ENCODE data around the gene NUDT1. TPM values are rescaled to one million over a fixed set of nuclear protein-coding genes. Genes with fewer than 3 reads are reported as not detected.

NUDT1 gene
- total RNA-seq, 1 donor from 2014 or later: 10.2 TPM

DNA sequence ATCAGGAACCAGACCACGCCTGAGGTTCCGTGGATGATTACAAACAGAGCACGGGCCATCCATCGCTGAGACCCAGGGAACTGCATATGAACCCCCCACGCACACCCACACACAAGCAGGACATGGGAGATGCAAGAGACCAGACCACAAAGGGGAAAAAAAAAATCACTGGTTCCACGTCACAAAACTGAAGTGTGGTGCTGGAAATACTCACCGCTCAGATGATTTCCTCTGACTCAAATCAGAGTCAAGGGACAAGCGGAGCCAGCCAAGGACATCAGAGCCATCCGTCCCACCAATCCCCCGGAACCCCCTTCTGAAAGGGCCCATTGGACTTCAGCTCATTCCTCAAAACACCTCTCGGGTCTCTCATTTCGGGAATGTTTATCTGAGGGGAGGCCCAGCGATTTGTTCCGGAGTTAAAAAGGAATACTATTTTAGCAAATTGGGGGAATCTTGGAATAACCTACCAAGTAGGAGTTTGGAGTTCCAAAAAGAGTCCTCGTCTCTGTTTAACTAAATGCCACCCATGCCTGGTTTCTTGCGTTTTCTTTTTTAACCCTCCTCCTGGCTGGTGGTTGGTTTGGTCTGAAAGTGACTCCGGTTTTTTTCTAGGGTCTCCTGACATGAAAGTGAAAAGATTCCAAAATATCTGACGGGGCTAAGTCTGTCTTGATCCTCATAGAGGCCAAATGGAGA is 57.3 kb downstream of the NUDT1 start:
- DNase-seq: peak; percentile 77
- no peaks in the 10 kb centered on the region for H3K9me3 ChIP-seq
- no peak overlapping the region for H3K4me3 ChIP-seq
- ATAC-seq: peak; percentile 76 to 81
- H3K27me3 ChIP-seq (ENCODE audit: low read depth): no peaks in the 10 kb centered on the region
- H3K27ac ChIP-seq: peak overlapping the region; percentile 58
- intact Hi-C loops (cut with DNase I): no loop called here
- TF ChIP-seq, protein P1, sequence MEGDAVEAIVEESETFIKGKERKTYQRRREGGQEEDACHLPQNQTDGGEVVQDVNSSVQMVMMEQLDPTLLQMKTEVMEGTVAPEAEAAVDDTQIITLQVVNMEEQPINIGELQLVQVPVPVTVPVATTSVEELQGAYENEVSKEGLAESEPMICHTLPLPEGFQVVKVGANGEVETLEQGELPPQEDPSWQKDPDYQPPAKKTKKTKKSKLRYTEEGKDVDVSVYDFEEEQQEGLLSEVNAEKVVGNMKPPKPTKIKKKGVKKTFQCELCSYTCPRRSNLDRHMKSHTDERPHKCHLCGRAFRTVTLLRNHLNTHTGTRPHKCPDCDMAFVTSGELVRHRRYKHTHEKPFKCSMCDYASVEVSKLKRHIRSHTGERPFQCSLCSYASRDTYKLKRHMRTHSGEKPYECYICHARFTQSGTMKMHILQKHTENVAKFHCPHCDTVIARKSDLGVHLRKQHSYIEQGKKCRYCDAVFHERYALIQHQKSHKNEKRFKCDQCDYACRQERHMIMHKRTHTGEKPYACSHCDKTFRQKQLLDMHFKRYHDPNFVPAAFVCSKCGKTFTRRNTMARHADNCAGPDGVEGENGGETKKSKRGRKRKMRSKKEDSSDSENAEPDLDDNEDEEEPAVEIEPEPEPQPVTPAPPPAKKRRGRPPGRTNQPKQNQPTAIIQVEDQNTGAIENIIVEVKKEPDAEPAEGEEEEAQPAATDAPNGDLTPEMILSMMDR (IDR thresholded peaks at IDR 0.05): no peak
- H3K4me1 ChIP-seq: peaks cover 32% of the 10 kb centered on the region
- no peaks in the 10 kb centered on the region for H3K36me3 ChIP-seq

DNA sequence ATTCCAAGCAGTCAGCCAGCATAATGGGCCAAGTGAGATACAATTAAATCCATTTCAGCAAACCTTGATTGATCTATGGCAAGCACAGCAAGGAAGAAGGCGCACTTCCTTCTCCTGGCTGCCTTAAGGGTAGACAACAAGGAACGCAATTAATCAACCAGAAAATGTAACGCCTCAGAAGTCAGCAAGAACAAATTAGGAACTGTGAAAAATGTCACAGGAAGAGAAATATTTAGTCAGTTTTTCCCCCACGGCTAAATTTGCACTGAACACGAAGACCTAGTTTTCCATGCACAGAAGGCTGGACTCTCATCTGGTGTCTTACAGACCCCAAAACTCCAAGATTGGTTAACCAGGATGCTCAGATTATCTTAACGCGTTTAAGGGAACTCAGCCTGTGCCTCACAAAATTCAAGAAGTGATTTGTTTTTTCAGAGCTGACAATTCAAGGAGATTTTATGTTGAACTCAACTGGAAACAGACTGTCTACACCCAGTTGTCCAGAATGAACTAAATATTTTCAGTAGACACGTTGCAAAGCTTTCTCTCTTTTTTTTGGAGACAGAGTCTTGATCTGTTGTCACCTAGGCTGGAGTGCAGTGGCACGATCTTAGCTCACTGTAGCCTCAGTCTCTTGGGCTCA is 58.0 kb downstream of the NUDT1 start:
- ATAC-seq: peak; percentile 50 to 67
- TF ChIP-seq, protein P1 (IDR thresholded peaks at IDR 0.05): no peak
- no peaks in the 10 kb centered on the region for H3K27me3 ChIP-seq (ENCODE audit: low read depth)
- no peak for DNase-seq
- no peak overlapping the region for H3K4me3 ChIP-seq
- H3K9me3 ChIP-seq: no peaks in the 10 kb centered on the region
- peak overlapping the region; percentile 58 for H3K27ac ChIP-seq
- intact Hi-C loops (cut with DNase I): no loop called here
- H3K4me1 ChIP-seq: peaks cover 39% of the 10 kb centered on the region
- no peaks in the 10 kb centered on the region for H3K36me3 ChIP-seq

Small RNA genes within 50 kb of the gene (microRNA-seq; reads per million reads assigned to microRNA genes)
- gene MIR6836 (ENCODE audit: borderline number of aligned reads): not detected

Other genes starting within 250 kb of the NUDT1 start
- gene MAD1L1, start 9.3 kb upstream of the NUDT1 start, total RNA-seq: 44.5 TPM
- gene MRM2, start within 50 bp of the NUDT1 start, total RNA-seq: 22.6 TPM
- 43.1 TPM for gene SNX8, start 72.2 kb downstream of the NUDT1 start, total RNA-seq
- 89.5 TPM for gene EIF3B, start 112.6 kb downstream of the NUDT1 start, total RNA-seq
- 29.2 TPM for gene CHST12, start 161.4 kb downstream of the NUDT1 start, total RNA-seq
- not detected for gene GRIFIN, start 234.2 kb downstream of the NUDT1 start, total RNA-seq